GM19372 (cell line): ENCODE measurements around the gene ZNF891.

Experiments used
- ATAC-seq: cut with Tn5 transposase; IDR thresholded peaks from one replicate; pipeline ENCODE4 v1.9.1; 2021; ENCODE audit warnings: mild to moderate bottlenecking, low read depth, moderate library complexity; ENCODE audit not compliant: unreplicated experiment

ZNF891 gene

GRCh38 chr12:133063556-133063955 is 66.5 kb downstream of the ZNF891 start:
- ATAC-seq: no peak

- no peak for ATAC-seq
Measured at GRCh38 chr12:133061954-133062353, 68.1 kb downstream of the ZNF891 start.

GRCh38 chr12:133058203-133059113 is 71.6 kb downstream of the ZNF891 start:
- ATAC-seq: no peak

- no peak for ATAC-seq
Measured at GRCh38 chr12:133057446-133057845, 72.6 kb downstream of the ZNF891 start.
